ENCODE measurements around the gene TBC1D7. TPM values are rescaled to one million over a fixed set of nuclear protein-coding genes. Genes with fewer than 3 reads are reported as not detected.
A peak's percentile ranks its signal among the peaks of the same experiment; 100 is the strongest.

The TBC1D7 gene
- total RNA-seq, 1 experiment from 2014 or later = 44.9 TPM

DNA sequence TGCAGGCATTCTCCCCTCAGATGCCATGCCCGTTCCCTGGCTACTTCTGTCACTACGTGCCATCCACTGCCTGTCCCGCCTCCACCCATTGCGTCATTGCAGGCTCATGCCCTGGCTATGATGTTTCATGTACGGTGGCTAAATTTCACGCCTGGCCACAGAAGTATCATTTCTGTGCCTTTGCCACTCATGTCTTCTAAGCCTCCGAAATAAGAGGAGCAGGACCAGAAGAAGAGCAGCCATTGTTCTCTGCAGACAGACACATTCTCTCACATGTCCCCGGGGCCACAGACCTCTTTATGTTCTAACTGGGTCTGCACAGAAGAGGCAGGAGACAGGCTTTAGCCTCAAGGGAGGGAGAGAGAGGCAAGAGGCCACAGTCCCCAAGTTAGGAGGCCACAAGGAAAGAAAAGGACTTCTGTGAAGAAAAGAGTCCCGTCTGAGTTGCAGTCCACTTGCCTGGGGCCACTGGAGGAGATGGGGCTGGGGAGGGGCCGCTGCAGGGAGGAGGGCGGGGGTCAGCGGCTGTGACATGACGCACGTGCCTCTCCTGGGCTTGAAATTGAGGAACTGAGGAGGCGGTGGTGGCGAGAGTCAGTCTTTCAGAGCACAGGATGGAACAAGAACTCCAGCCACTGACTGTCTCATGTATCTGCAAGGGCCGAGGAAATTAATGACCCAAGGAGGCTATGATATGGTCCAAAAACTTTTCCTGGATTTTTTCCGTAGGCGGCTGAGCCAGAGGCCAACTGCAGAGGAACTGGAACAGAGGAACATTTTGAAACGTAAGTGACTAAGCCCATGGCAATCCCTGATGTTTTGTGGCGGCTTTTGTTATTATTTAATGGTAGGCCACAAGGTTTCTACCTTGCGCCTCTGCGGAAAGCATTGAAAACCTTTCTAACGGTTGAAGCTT lies 55.9 kb downstream of the TBC1D7 start:
- no peak for DNase-seq (ENCODE audit: low spot score)
- CTCF ChIA-PET = no interaction called here
- no peak for ATAC-seq
- POLR2A ChIA-PET = no interaction called here
- Mint-ChIP-seq H3K4me3 (no peak overlapping the region), H3K36me3 (no peaks in the 10 kb centered on the region), H3K4me1 (peaks cover 18% of the 10 kb centered on the region), H3K9me3 (no peaks in the 10 kb centered on the region), H3K27me3 (ENCODE audit: low read depth) (no peaks in the 10 kb centered on the region), H3K27ac (no peak overlapping the region)
- TF ChIP-seq SP1 (CRISPR knock-in tag; conservative IDR thresholded peaks at IDR 0.05) (no peak), ZNF232 (CRISPR knock-in tag; IDR thresholded peaks at IDR 0.05) (no peak), GRHL2 (CRISPR knock-in tag; IDR thresholded peaks at IDR 0.05; ENCODE audit: insufficient replicate concordance, severe bottlenecking) (no peak), NFATC4 (CRISPR knock-in tag; IDR thresholded peaks at IDR 0.05) (no peak), ETV6 (CRISPR knock-in tag; IDR thresholded peaks at IDR 0.05) (no peak), GABPB1 (CRISPR knock-in tag; IDR thresholded peaks at IDR 0.05) (no peak)
- TF ChIP-seq, protein P1, sequence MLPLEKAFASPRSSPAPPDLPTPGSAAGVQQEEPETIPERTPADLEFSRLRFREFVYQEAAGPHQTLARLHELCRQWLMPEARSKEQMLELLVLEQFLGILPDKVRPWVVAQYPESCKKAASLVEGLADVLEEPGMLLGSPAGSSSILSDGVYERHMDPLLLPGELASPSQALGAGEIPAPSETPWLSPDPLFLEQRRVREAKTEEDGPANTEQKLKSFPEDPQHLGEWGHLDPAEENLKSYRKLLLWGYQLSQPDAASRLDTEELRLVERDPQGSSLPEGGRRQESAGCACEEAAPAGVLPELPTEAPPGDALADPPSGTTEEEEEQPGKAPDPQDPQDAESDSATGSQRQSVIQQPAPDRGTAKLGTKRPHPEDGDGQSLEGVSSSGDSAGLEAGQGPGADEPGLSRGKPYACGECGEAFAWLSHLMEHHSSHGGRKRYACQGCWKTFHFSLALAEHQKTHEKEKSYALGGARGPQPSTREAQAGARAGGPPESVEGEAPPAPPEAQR (CRISPR knock-in tag; IDR thresholded peaks at IDR 0.05) = no peak
- TF ChIP-seq, protein P2, sequence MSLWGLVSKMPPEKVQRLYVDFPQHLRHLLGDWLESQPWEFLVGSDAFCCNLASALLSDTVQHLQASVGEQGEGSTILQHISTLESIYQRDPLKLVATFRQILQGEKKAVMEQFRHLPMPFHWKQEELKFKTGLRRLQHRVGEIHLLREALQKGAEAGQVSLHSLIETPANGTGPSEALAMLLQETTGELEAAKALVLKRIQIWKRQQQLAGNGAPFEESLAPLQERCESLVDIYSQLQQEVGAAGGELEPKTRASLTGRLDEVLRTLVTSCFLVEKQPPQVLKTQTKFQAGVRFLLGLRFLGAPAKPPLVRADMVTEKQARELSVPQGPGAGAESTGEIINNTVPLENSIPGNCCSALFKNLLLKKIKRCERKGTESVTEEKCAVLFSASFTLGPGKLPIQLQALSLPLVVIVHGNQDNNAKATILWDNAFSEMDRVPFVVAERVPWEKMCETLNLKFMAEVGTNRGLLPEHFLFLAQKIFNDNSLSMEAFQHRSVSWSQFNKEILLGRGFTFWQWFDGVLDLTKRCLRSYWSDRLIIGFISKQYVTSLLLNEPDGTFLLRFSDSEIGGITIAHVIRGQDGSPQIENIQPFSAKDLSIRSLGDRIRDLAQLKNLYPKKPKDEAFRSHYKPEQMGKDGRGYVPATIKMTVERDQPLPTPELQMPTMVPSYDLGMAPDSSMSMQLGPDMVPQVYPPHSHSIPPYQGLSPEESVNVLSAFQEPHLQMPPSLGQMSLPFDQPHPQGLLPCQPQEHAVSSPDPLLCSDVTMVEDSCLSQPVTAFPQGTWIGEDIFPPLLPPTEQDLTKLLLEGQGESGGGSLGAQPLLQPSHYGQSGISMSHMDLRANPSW (CRISPR knock-in tag; conservative IDR thresholded peaks at IDR 0.05; ENCODE audit: low read depth) = no peak
- TF ChIP-seq, protein P3, sequence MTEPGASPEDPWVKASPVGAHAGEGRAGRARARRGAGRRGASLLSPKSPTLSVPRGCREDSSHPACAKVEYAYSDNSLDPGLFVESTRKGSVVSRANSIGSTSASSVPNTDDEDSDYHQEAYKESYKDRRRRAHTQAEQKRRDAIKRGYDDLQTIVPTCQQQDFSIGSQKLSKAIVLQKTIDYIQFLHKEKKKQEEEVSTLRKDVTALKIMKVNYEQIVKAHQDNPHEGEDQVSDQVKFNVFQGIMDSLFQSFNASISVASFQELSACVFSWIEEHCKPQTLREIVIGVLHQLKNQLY (CRISPR knock-in tag; IDR thresholded peaks at IDR 0.05) = no peak

DNA sequence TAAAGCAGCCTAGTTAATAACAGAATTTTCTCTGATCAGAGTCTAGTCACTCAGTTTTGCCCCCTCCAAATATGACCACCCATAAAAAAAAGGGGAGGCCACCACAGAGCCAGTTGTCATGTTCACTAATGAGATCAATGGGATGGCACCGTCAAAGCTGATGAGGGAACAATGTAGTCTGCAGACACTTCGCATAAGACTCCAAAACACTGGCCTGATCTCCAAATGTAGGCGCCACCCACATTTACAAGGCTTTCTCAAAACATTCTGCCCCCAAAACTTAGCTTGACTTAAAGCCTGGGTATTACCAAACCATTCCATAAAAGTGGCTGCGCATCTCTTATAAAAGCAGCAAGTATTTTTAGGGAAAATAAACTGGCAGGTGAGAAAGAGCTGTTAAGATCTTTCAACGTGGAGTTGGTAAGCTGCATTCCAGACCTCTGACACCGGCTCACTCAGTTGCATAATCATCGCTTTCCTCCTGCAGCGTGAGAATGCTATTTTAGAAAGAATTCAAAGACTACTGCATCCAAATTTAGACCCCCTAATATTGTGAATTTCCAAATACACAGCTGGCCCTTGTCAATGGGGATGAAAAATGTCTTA lies 59.3 kb downstream of the TBC1D7 start:
- H3K4me1 Mint-ChIP-seq = peaks cover 17% of the 10 kb centered on the region
- peaks cover 14% of the 10 kb centered on the region for H3K36me3 Mint-ChIP-seq
- ChIA-PET CTCF (interaction anchor here (0.7 to 2.8 kb wide), 4 partner anchors 9 to 356 kb away, joined by 3 to 15 read pairs (median 4); no protein-coding TSS in a partner anchor), POLR2A (no interaction called here)
- no peak overlapping the region for H3K4me3 Mint-ChIP-seq
- ATAC-seq = peak; percentile 38; the same call in 1 of the 2 replicates
- peaks cover 14% of the 10 kb centered on the region for H3K9me3 Mint-ChIP-seq
- no peak for DNase-seq (ENCODE audit: low spot score)
- H3K27me3 Mint-ChIP-seq (ENCODE audit: low read depth) = no peaks in the 10 kb centered on the region
- peak overlapping the region; percentile 40; the same call in 1 of the 2 replicates for H3K27ac Mint-ChIP-seq
- no peak for TF ChIP-seq HMGA2 (CRISPR knock-in tag; IDR thresholded peaks at IDR 0.05)
- no peak for TF ChIP-seq RORB (CRISPR knock-in tag; IDR thresholded peaks at IDR 0.05)
- TF ChIP-seq FOXP1 (CRISPR knock-in tag; IDR thresholded peaks at IDR 0.05; ENCODE audit: borderline replicate concordance) = no peak
- TF ChIP-seq NFYB (CRISPR knock-in tag; conservative IDR thresholded peaks at IDR 0.05; ENCODE audit: low read depth) = no peak
- TF ChIP-seq CREM (CRISPR knock-in tag; IDR thresholded peaks at IDR 0.05) = no peak
- no peak for TF ChIP-seq ZNF219 (CRISPR knock-in tag; IDR thresholded peaks at IDR 0.05; ENCODE audit: borderline replicate concordance)
- TF ChIP-seq ZNF317 (CRISPR knock-in tag; IDR thresholded peaks at IDR 0.05; ENCODE audit: borderline replicate concordance, low read depth) = no peak
- TF ChIP-seq, protein P4, sequence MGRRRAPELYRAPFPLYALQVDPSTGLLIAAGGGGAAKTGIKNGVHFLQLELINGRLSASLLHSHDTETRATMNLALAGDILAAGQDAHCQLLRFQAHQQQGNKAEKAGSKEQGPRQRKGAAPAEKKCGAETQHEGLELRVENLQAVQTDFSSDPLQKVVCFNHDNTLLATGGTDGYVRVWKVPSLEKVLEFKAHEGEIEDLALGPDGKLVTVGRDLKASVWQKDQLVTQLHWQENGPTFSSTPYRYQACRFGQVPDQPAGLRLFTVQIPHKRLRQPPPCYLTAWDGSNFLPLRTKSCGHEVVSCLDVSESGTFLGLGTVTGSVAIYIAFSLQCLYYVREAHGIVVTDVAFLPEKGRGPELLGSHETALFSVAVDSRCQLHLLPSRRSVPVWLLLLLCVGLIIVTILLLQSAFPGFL (CRISPR knock-in tag; IDR thresholded peaks at IDR 0.05; ENCODE audit: borderline replicate concordance) = no peak
- TF ChIP-seq SMAD4 (CRISPR knock-in tag; IDR thresholded peaks at IDR 0.05) = no peak
- TF ChIP-seq OVOL2 (CRISPR knock-in tag; IDR thresholded peaks at IDR 0.05; ENCODE audit: borderline replicate concordance) = no peak
- TF ChIP-seq SP1 (CRISPR knock-in tag; conservative IDR thresholded peaks at IDR 0.05) = no peak
- no peak for TF ChIP-seq CBFB (CRISPR knock-in tag; IDR thresholded peaks at IDR 0.05; ENCODE audit: low read depth)
- TF ChIP-seq, protein P5, sequence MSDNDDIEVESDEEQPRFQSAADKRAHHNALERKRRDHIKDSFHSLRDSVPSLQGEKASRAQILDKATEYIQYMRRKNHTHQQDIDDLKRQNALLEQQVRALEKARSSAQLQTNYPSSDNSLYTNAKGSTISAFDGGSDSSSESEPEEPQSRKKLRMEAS (CRISPR knock-in tag; IDR thresholded peaks at IDR 0.05) = no peak
- TF ChIP-seq, protein P6, sequence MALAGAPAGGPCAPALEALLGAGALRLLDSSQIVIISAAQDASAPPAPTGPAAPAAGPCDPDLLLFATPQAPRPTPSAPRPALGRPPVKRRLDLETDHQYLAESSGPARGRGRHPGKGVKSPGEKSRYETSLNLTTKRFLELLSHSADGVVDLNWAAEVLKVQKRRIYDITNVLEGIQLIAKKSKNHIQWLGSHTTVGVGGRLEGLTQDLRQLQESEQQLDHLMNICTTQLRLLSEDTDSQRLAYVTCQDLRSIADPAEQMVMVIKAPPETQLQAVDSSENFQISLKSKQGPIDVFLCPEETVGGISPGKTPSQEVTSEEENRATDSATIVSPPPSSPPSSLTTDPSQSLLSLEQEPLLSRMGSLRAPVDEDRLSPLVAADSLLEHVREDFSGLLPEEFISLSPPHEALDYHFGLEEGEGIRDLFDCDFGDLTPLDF (CRISPR knock-in tag; IDR thresholded peaks at IDR 0.05) = no peak
- TF ChIP-seq, protein P7, sequence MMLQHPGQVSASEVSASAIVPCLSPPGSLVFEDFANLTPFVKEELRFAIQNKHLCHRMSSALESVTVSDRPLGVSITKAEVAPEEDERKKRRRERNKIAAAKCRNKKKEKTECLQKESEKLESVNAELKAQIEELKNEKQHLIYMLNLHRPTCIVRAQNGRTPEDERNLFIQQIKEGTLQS (CRISPR knock-in tag; conservative IDR thresholded peaks at IDR 0.05) = no peak
- TF ChIP-seq, protein P8, sequence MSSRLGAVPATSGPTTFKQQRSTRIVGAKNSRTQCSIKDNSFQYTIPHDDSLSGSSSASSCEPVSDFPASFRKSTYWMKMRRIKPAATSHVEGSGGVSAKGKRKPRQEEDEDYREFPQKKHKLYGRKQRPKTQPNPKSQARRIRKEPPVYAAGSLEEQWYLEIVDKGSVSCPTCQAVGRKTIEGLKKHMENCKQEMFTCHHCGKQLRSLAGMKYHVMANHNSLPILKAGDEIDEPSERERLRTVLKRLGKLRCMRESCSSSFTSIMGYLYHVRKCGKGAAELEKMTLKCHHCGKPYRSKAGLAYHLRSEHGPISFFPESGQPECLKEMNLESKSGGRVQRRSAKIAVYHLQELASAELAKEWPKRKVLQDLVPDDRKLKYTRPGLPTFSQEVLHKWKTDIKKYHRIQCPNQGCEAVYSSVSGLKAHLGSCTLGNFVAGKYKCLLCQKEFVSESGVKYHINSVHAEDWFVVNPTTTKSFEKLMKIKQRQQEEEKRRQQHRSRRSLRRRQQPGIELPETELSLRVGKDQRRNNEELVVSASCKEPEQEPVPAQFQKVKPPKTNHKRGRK (CRISPR knock-in tag; IDR thresholded peaks at IDR 0.05; ENCODE audit: borderline replicate concordance) = no peak

Data from WTC11 (cell line).